Liver (tissue), 9 donors: ENCODE data around the gene DUSP1. TPM values are rescaled to one million over a fixed set of nuclear protein-coding genes. Genes with fewer than 3 reads are reported as not detected.

ENCODE experiments used
- DNase-seq: peaks from one replicate; pipeline ENCODE4 v3.0.0-alpha.2; 2017; ENCODE audit warnings: low spot score
- H3K27ac ChIP-seq, 2 donors: one replicate each; pipeline ENCODE4 v1.7.0; 2013; ENCODE audit warnings: inconsistent platforms in 2 of 2, low read length in 2 of 2, control low read depth in 1 of 2, low read depth in 1 of 2, mild to moderate bottlenecking in 1 of 2
- H3K27me3 ChIP-seq, 4 donors: one replicate each; pipeline versions ENCODE4 v1.6.1 to v1.7.0; 2013; ENCODE audit warnings: low read length in 3 of 4, inconsistent platforms in 1 of 4, mild to moderate bottlenecking in 1 of 4, moderate library complexity in 1 of 4; ENCODE audit not compliant: control insufficient read depth in 4 of 4, insufficient read depth in 4 of 4
- H3K36me3 ChIP-seq, 4 donors: one replicate each; pipeline versions ENCODE4 v1.6.1 to v1.7.0; 2013; ENCODE audit warnings: low read length in 3 of 4, mild to moderate bottlenecking in 3 of 4, low read depth in 1 of 4, moderate library complexity in 1 of 4; ENCODE audit not compliant: control insufficient read depth in 4 of 4, insufficient read depth in 3 of 4
- H3K4me1 ChIP-seq, 4 donors: one replicate each; pipeline versions ENCODE4 v1.6.1 to v1.7.0; 2013; ENCODE audit warnings: low read length in 3 of 4, mild to moderate bottlenecking in 3 of 4, moderate library complexity in 1 of 4; ENCODE audit not compliant: control insufficient read depth in 4 of 4, insufficient read depth in 4 of 4
- H3K4me3 ChIP-seq, 3 donors: one replicate each; pipeline versions ENCODE4 v1.6.1 to v1.7.0; 2013; ENCODE audit warnings: low read length in 3 of 3, control low read depth in 1 of 3, low read depth in 1 of 3, mild to moderate bottlenecking in 1 of 3
- H3K9ac ChIP-seq, 2 donors: one replicate each; pipeline ENCODE4 v1.7.0; 2013; ENCODE audit warnings: low read length in 2 of 2, mild to moderate bottlenecking in 2 of 2, moderate library complexity in 2 of 2, control low read depth in 1 of 2, low read depth in 1 of 2
- H3K9me3 ChIP-seq, 4 donors: one replicate each; pipeline versions ENCODE4 v1.6.1 to v1.7.0; 2013; ENCODE audit warnings: low read length in 3 of 4; ENCODE audit not compliant: control insufficient read depth in 4 of 4
- CTCF ChIP-seq: fragments of 150-350 bp; IDR thresholded peaks from 2 replicates; pipeline ENCODE4 v1.5.1; 2017; ENCODE audit warnings: improper control_type of control experiment, low read depth, low read length; ENCODE audit not compliant: missing input control
- EGR1 ChIP-seq, 2 donors: IDR thresholded peaks; 2 replicates each; pipeline ENCODE4 v1.6.1; 2016 to 2018; ENCODE audit warnings: antibody characterized with exemption in 2 of 2, low read depth in 2 of 2
- FOXA2 ChIP-seq: IDR thresholded peaks from 2 replicates; pipeline ENCODE4 v1.6.1; 2016; ENCODE audit warnings: antibody characterized with exemption
- JUND ChIP-seq, 2 donors: IDR thresholded peaks; 2 replicates each; pipeline ENCODE4 v1.6.1; 2016; ENCODE audit warnings: antibody characterized with exemption in 2 of 2
- NR2F2 ChIP-seq: IDR thresholded peaks from 2 replicates; pipeline ENCODE4 v1.6.1; 2016; ENCODE audit warnings: antibody characterized with exemption
- SP1 ChIP-seq: IDR thresholded peaks from 2 replicates; pipeline ENCODE4 v1.6.1; 2018; ENCODE audit warnings: antibody characterized with exemption, mild to moderate bottlenecking
- YY1 ChIP-seq: IDR thresholded peaks from 2 replicates; pipeline ENCODE4 v1.6.1; 2016; ENCODE audit warnings: antibody characterized with exemption, mild to moderate bottlenecking
- WGBS: extraction: QIAGEN DNeasy Blood & Tissue Kit; methylation state at CpG from one replicate; pipeline ENCODE4 v1.1.7; 2013; 5-methylcytosine and 5-hydroxymethylcytosine counted together
- polyA plus RNA-seq, 2 donors: library from polyadenylated mRNA; stranded (reverse) in 1 of 2; unstranded in 1 of 2; fragments of 200-250 nt in 1 of 2; fragments of >200 nt in 1 of 2; fragmentation: Nextera tagmentation in 1 of 2; extraction: Ambion mirVana in 1 of 2; gene quantifications; one replicate each; pipeline versions ENCODE4 v1.2.1 to v1.2.3, GENCODE V29; 2013 to 2015
- total RNA-seq, 2 donors: library from RNA; depleted of rRNA; stranded (reverse); fragments of >200 nt; gene quantifications; one replicate each; pipeline ENCODE4 v1.2.3, GENCODE V29; 2014
- TF ChIP-seq, protein P1 (sequence below): IDR thresholded peaks from 2 replicates; pipeline ENCODE4 v1.6.1; 2016; ENCODE audit warnings: antibody characterized with exemption
- TF ChIP-seq, protein P2 (sequence below): IDR thresholded peaks from 2 replicates; pipeline ENCODE4 v1.6.1; 2016; ENCODE audit warnings: antibody characterized with exemption, mild to moderate bottlenecking
- TF ChIP-seq, protein P3 (sequence below): IDR thresholded peaks from 2 replicates; pipeline ENCODE4 v1.6.1; 2016; ENCODE audit warnings: antibody characterized with exemption
- TF ChIP-seq, protein P4 (sequence below): IDR thresholded peaks from 2 replicates; pipeline ENCODE4 v1.6.1; 2016; ENCODE audit warnings: antibody characterized with exemption
- donor health status: healthy.
- donor health status: healthy.
- donor health status: healthy.
- donor health status: healthy.
- donor health status: healthy.

The DUSP1 gene
- total and polyA plus RNA-seq, 4 donors: 53.2 to 237 (median 110) TPM

- 93% methylated on average over 11 of the region's 11 CpGs for WGBS
- DNase-seq: no peak
- Histone ChIP-seq H3K4me3 (no peak overlapping the region), H3K4me1 (no peaks in the 10 kb centered on the region), H3K27me3 (no peaks in the 10 kb centered on the region), H3K9ac (no peak overlapping the region), H3K27ac (no peak overlapping the region), H3K36me3 (no peaks in the 10 kb centered on the region), H3K9me3 (no peaks in the 10 kb centered on the region)
- TF ChIP-seq YY1: no peak
Observed at GRCh38 chr5:172736508-172737135, 34.4 kb downstream of the DUSP1 start.

GRCh38 chr5:172735141-172735831 is 35.7 kb downstream of the DUSP1 start:
- no peak overlapping the region for H3K4me3 ChIP-seq
- no peaks in the 10 kb centered on the region for H3K36me3 ChIP-seq
- no peak for DNase-seq
- H3K4me1 ChIP-seq: peaks cover 0 to 3% (median 0%) of the 10 kb centered on the region in 4 donors
- no peak overlapping the region for H3K27ac ChIP-seq
- H3K9ac ChIP-seq: no peak overlapping the region
- WGBS: 96% methylated on average over 12 of the region's 12 CpGs
- H3K9me3 ChIP-seq: no peaks in the 10 kb centered on the region
- TF ChIP-seq EGR1 (IDR thresholded peaks at IDR 0.05; ENCODE audit: low read depth in 2 of 2): no peak
- TF ChIP-seq NR2F2: no peak
- TF ChIP-seq, protein P1, sequence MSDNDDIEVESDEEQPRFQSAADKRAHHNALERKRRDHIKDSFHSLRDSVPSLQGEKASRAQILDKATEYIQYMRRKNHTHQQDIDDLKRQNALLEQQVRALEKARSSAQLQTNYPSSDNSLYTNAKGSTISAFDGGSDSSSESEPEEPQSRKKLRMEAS: no peak
- no peak for TF ChIP-seq CTCF
- TF ChIP-seq, protein P2, sequence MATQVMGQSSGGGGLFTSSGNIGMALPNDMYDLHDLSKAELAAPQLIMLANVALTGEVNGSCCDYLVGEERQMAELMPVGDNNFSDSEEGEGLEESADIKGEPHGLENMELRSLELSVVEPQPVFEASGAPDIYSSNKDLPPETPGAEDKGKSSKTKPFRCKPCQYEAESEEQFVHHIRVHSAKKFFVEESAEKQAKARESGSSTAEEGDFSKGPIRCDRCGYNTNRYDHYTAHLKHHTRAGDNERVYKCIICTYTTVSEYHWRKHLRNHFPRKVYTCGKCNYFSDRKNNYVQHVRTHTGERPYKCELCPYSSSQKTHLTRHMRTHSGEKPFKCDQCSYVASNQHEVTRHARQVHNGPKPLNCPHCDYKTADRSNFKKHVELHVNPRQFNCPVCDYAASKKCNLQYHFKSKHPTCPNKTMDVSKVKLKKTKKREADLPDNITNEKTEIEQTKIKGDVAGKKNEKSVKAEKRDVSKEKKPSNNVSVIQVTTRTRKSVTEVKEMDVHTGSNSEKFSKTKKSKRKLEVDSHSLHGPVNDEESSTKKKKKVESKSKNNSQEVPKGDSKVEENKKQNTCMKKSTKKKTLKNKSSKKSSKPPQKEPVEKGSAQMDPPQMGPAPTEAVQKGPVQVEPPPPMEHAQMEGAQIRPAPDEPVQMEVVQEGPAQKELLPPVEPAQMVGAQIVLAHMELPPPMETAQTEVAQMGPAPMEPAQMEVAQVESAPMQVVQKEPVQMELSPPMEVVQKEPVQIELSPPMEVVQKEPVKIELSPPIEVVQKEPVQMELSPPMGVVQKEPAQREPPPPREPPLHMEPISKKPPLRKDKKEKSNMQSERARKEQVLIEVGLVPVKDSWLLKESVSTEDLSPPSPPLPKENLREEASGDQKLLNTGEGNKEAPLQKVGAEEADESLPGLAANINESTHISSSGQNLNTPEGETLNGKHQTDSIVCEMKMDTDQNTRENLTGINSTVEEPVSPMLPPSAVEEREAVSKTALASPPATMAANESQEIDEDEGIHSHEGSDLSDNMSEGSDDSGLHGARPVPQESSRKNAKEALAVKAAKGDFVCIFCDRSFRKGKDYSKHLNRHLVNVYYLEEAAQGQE: no peak
- no peak for TF ChIP-seq JUND (IDR thresholded peaks at IDR 0.05)
- no peak for TF ChIP-seq SP1
- TF ChIP-seq YY1: no peak
- no peak for TF ChIP-seq FOXA2
- TF ChIP-seq, protein P3, sequence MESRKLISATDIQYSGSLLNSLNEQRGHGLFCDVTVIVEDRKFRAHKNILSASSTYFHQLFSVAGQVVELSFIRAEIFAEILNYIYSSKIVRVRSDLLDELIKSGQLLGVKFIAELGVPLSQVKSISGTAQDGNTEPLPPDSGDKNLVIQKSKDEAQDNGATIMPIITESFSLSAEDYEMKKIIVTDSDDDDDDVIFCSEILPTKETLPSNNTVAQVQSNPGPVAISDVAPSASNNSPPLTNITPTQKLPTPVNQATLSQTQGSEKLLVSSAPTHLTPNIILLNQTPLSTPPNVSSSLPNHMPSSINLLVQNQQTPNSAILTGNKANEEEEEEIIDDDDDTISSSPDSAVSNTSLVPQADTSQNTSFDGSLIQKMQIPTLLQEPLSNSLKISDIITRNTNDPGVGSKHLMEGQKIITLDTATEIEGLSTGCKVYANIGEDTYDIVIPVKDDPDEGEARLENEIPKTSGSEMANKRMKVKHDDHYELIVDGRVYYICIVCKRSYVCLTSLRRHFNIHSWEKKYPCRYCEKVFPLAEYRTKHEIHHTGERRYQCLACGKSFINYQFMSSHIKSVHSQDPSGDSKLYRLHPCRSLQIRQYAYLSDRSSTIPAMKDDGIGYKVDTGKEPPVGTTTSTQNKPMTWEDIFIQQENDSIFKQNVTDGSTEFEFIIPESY: no peak
- TF ChIP-seq, protein P4, sequence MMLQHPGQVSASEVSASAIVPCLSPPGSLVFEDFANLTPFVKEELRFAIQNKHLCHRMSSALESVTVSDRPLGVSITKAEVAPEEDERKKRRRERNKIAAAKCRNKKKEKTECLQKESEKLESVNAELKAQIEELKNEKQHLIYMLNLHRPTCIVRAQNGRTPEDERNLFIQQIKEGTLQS: no peak
- no peaks in the 10 kb centered on the region for H3K27me3 ChIP-seq
